ENCODE measurements around the gene LRRC4C. TPM values are rescaled to one million over a fixed set of nuclear protein-coding genes. Genes with fewer than 3 reads are reported as not detected.

The LRRC4C gene
- total RNA-seq, 1 donor from 2014 or later, result 1.2 TPM

DNA sequence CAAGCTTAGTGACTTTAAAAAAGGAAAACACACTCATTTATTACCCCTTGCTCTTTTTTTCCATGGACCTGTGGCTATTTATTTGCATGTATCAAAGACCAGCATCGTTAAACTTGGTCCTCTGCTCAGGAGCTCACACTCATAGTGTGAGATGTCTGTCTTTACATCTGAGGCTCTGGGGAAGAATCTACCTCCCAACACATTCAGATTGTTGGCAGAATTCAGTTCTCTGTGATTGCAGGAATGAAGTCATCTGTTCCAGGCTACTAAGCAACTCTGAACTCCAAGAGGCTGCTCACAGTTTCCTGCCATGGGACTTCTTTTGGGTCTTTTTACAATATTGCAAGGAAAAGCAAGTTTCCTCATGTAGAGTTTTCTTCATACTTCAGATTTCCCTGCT lies 138.8 kb downstream of the LRRC4C start:
- Mint-ChIP-seq H3K4me3 (ENCODE audit: unreplicated experiment) (no peak overlapping the region), H3K9me3 (ENCODE audit: unreplicated experiment) (no peaks in the 10 kb centered on the region), H3K27me3 (ENCODE audit: unreplicated experiment) (peaks cover 2% of the 10 kb centered on the region), H3K27ac (ENCODE audit: unreplicated experiment) (no peak overlapping the region), H3K36me3 (ENCODE audit: low read depth, unreplicated experiment) (no peaks in the 10 kb centered on the region), H3K4me1 (ENCODE audit: unreplicated experiment) (no peaks in the 10 kb centered on the region)
- TF ChIP-seq, protein P1, sequence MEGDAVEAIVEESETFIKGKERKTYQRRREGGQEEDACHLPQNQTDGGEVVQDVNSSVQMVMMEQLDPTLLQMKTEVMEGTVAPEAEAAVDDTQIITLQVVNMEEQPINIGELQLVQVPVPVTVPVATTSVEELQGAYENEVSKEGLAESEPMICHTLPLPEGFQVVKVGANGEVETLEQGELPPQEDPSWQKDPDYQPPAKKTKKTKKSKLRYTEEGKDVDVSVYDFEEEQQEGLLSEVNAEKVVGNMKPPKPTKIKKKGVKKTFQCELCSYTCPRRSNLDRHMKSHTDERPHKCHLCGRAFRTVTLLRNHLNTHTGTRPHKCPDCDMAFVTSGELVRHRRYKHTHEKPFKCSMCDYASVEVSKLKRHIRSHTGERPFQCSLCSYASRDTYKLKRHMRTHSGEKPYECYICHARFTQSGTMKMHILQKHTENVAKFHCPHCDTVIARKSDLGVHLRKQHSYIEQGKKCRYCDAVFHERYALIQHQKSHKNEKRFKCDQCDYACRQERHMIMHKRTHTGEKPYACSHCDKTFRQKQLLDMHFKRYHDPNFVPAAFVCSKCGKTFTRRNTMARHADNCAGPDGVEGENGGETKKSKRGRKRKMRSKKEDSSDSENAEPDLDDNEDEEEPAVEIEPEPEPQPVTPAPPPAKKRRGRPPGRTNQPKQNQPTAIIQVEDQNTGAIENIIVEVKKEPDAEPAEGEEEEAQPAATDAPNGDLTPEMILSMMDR (IDR thresholded peaks at IDR 0.05; ENCODE audit: unreplicated experiment), result no peak
- no peak for DNase-seq (ENCODE audit: low spot score)

GRCh38 chr11:41320238-41320637 lies 139.2 kb downstream of the LRRC4C start:
- H3K27me3 Mint-ChIP-seq (ENCODE audit: unreplicated experiment), result no peaks in the 10 kb centered on the region

DNA sequence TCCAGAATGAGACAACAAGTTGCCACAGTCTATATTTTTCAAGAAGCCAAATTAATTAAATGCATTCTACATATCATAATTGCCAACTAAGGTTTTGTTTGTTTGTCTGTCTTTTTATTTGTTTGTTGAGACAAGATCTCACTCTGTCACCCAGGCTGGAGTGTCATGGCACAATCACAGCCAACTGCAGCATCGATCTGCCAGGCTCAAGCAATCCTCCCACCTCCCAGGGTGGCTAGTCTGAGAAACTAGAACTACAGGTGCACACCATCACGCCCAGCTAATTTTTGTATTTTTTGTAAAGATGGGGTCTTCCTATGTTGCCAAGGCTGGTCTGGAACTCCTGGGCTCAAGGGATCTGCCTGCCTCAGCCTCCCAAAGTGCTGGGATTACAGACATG lies 140.0 kb downstream of the LRRC4C start:
- H3K36me3 Mint-ChIP-seq (ENCODE audit: low read depth, unreplicated experiment), result no peaks in the 10 kb centered on the region
- no peak for DNase-seq (ENCODE audit: low spot score)
- TF ChIP-seq, protein P1 (IDR thresholded peaks at IDR 0.05; ENCODE audit: unreplicated experiment), result no peak
- H3K4me1 Mint-ChIP-seq (ENCODE audit: unreplicated experiment), result no peaks in the 10 kb centered on the region
- H3K9me3 Mint-ChIP-seq (ENCODE audit: unreplicated experiment), result no peaks in the 10 kb centered on the region
- H3K4me3 Mint-ChIP-seq (ENCODE audit: unreplicated experiment), result no peak overlapping the region
- no peaks in the 10 kb centered on the region for H3K27me3 Mint-ChIP-seq (ENCODE audit: unreplicated experiment)
- H3K27ac Mint-ChIP-seq (ENCODE audit: unreplicated experiment), result no peak overlapping the region

More at GRCh38 chr11:41320238-41320637, 139.2 kb downstream of the LRRC4C start:
- no peak overlapping the region for H3K27ac Mint-ChIP-seq (ENCODE audit: unreplicated experiment)
- TF ChIP-seq, protein P1 (IDR thresholded peaks at IDR 0.05; ENCODE audit: unreplicated experiment), result no peak
- no peaks in the 10 kb centered on the region for H3K36me3 Mint-ChIP-seq (ENCODE audit: low read depth, unreplicated experiment)
- no peaks in the 10 kb centered on the region for H3K4me1 Mint-ChIP-seq (ENCODE audit: unreplicated experiment)
- no peak for DNase-seq (ENCODE audit: low spot score)
- no peaks in the 10 kb centered on the region for H3K9me3 Mint-ChIP-seq (ENCODE audit: unreplicated experiment)
- H3K4me3 Mint-ChIP-seq (ENCODE audit: unreplicated experiment), result no peak overlapping the region

GRCh38 chr11:41316751-41317150 lies 142.7 kb downstream of the LRRC4C start:
- H3K9me3 Mint-ChIP-seq (ENCODE audit: unreplicated experiment), result no peaks in the 10 kb centered on the region
- no peaks in the 10 kb centered on the region for H3K36me3 Mint-ChIP-seq (ENCODE audit: low read depth, unreplicated experiment)
- no peak for DNase-seq (ENCODE audit: low spot score)
- no peak overlapping the region for H3K4me3 Mint-ChIP-seq (ENCODE audit: unreplicated experiment)
- TF ChIP-seq, protein P1 (IDR thresholded peaks at IDR 0.05; ENCODE audit: unreplicated experiment), result no peak
- no peaks in the 10 kb centered on the region for H3K4me1 Mint-ChIP-seq (ENCODE audit: unreplicated experiment)
- H3K27ac Mint-ChIP-seq (ENCODE audit: unreplicated experiment), result no peak overlapping the region
- no peaks in the 10 kb centered on the region for H3K27me3 Mint-ChIP-seq (ENCODE audit: unreplicated experiment)

- Mint-ChIP-seq H3K4me1 (ENCODE audit: unreplicated experiment) (no peaks in the 10 kb centered on the region), H3K4me3 (ENCODE audit: unreplicated experiment) (no peak overlapping the region), H3K27me3 (ENCODE audit: unreplicated experiment) (no peaks in the 10 kb centered on the region), H3K9me3 (ENCODE audit: unreplicated experiment) (no peaks in the 10 kb centered on the region), H3K27ac (ENCODE audit: unreplicated experiment) (no peak overlapping the region), H3K36me3 (ENCODE audit: low read depth, unreplicated experiment) (no peaks in the 10 kb centered on the region)
- TF ChIP-seq, protein P1 (IDR thresholded peaks at IDR 0.05; ENCODE audit: unreplicated experiment), result no peak
- DNase-seq (ENCODE audit: low spot score), result no peak
Measured at GRCh38 chr11:41313226-41313625, 146.2 kb downstream of the LRRC4C start.
